GM21528 (cell line): Measurements from ENCODE around the gene KRTAP12-1.

Source experiments
- ATAC-seq: cut with Tn5 transposase; IDR thresholded peaks from one replicate; pipeline ENCODE4 v1.9.1; 2021; ENCODE audit warnings: mild to moderate bottlenecking, moderate library complexity; ENCODE audit not compliant: unreplicated experiment, low FRiP score

KRTAP12-1 gene

GRCh38 chr21:44681861-44682579 is at the start of gene KRTAP12-1:
Gene KRTAP12-1 (minus strand): TSS chr21:44682163. CDS start chr21:44682123, 40 bp downstream.
- no peak for ATAC-seq

- no peak for ATAC-seq
Observed at GRCh38 chr21:44730951-44731579, 49.1 kb upstream of the KRTAP12-1 start.

- no peak for ATAC-seq
Observed at GRCh38 chr21:44730028-44730395, 48.0 kb upstream of the KRTAP12-1 start.

- ATAC-seq, result no peak
Observed at GRCh38 chr21:44729336-44730027, 47.5 kb upstream of the KRTAP12-1 start.

GRCh38 chr21:44728716-44729115 is 46.8 kb upstream of the KRTAP12-1 start:
- no peak for ATAC-seq

GRCh38 chr21:44727757-44728156 is 45.8 kb upstream of the KRTAP12-1 start:
- ATAC-seq, result no peak

GRCh38 chr21:44727321-44727720 is 45.4 kb upstream of the KRTAP12-1 start:
- no peak for ATAC-seq

- no peak for ATAC-seq
Observed at GRCh38 chr21:44726826-44727225, 44.9 kb upstream of the KRTAP12-1 start.

GRCh38 chr21:44724926-44725325 is 43.0 kb upstream of the KRTAP12-1 start:
- ATAC-seq, result no peak

- ATAC-seq, result no peak
Observed at GRCh38 chr21:44724196-44724595, 42.2 kb upstream of the KRTAP12-1 start.

- ATAC-seq, result no peak
Observed at GRCh38 chr21:44723177-44724131, 41.5 kb upstream of the KRTAP12-1 start.

GRCh38 chr21:44722731-44723130 is 40.8 kb upstream of the KRTAP12-1 start:
- no peak for ATAC-seq

- ATAC-seq, result no peak
Observed at GRCh38 chr21:44720170-44720569, 38.2 kb upstream of the KRTAP12-1 start.

- ATAC-seq, result no peak
Observed at GRCh38 chr21:44718571-44718970, 36.6 kb upstream of the KRTAP12-1 start.

- no peak for ATAC-seq
Observed at GRCh38 chr21:44718093-44718492, 36.1 kb upstream of the KRTAP12-1 start.

GRCh38 chr21:44716984-44717383 is 35.0 kb upstream of the KRTAP12-1 start:
- no peak for ATAC-seq

- ATAC-seq, result no peak
Observed at GRCh38 chr21:44714905-44715304, 32.9 kb upstream of the KRTAP12-1 start.

- no peak for ATAC-seq
Observed at GRCh38 chr21:44713846-44714245, 31.9 kb upstream of the KRTAP12-1 start.

- ATAC-seq, result no peak
Observed at GRCh38 chr21:44713130-44713529, 31.2 kb upstream of the KRTAP12-1 start.

- ATAC-seq, result no peak
Observed at GRCh38 chr21:44712203-44713028, 30.5 kb upstream of the KRTAP12-1 start.
